Measurements from ENCODE around the gene KCNMB1.

- TF ChIP-seq EZH2 (IDR thresholded peaks at IDR 0.05; ENCODE audit: low read length) (no peak), CTCF (optimal IDR thresholded peaks at IDR 0.05 in 1 of 3, IDR thresholded peaks at IDR 0.05 in 1 of 3, conservative IDR thresholded peaks at IDR 0.05 in 1 of 3; ENCODE audit: extremely low read depth in 1 of 3, insufficient read depth in 2 of 3, low read length in 3 of 3) (no peak)
Measured at GRCh38 chr5:170424629-170425028, 35.5 kb upstream of the KCNMB1 start.
